T-helper 1 cell treated with Interleukin-12 subunit alpha and Interleukin-12 subunit beta and Interleukin-4 antibody, amounts not matched to agents 30 μg/mL and 1 μg/mL, for 36 hours (primary cell): ENCODE data around the gene PLEKHA7.

Source experiments
- H3K27ac Mint-ChIP-seq: one replicate; pipeline ENCODE4 v1.8.0; 2021; ENCODE audit warnings: mild to moderate bottlenecking, mixed read lengths
- H3K27me3 Mint-ChIP-seq: one replicate; pipeline ENCODE4 v1.8.0; 2021; ENCODE audit warnings: low read depth, mixed read lengths
- H3K36me3 Mint-ChIP-seq: one replicate; pipeline ENCODE4 v1.8.0; 2021; ENCODE audit warnings: low read depth, mixed read lengths
- H3K4me1 Mint-ChIP-seq: one replicate; pipeline ENCODE4 v1.8.0; 2021; ENCODE audit warnings: low read depth, mixed read lengths
- H3K4me3 Mint-ChIP-seq: one replicate; pipeline ENCODE4 v1.8.0; 2021; ENCODE audit warnings: mild to moderate bottlenecking, moderate library complexity, mixed read lengths
- H3K9me3 Mint-ChIP-seq: one replicate; pipeline ENCODE4 v1.8.0; 2021; ENCODE audit warnings: mixed read lengths

PLEKHA7 gene

GRCh38 chr11:16785520-16786128, 228.6 kb downstream of the PLEKHA7 start:
- Mint-ChIP-seq H3K27me3 (no peaks in the 10 kb centered on the region), H3K4me3 (no peak overlapping the region), H3K27ac (no peak overlapping the region), H3K36me3 (no peaks in the 10 kb centered on the region), H3K9me3 (no peaks in the 10 kb centered on the region), H3K4me1 (no peaks in the 10 kb centered on the region)

GRCh38 chr11:16784666-16785065, 229.5 kb downstream of the PLEKHA7 start:
- H3K4me3 Mint-ChIP-seq: no peak overlapping the region
- H3K36me3 Mint-ChIP-seq: no peaks in the 10 kb centered on the region
- no peaks in the 10 kb centered on the region for H3K27me3 Mint-ChIP-seq
- H3K9me3 Mint-ChIP-seq: no peaks in the 10 kb centered on the region
- H3K4me1 Mint-ChIP-seq: no peaks in the 10 kb centered on the region
- H3K27ac Mint-ChIP-seq: no peak overlapping the region

- H3K4me1 Mint-ChIP-seq: no peaks in the 10 kb centered on the region
These were observed 230.1 kb downstream of the PLEKHA7 start for GRCh38 chr11:16784097-16784496.

GRCh38 chr11:16783321-16783801, 230.9 kb downstream of the PLEKHA7 start:
- Mint-ChIP-seq H3K36me3 (no peaks in the 10 kb centered on the region), H3K27ac (no peak overlapping the region), H3K4me1 (no peaks in the 10 kb centered on the region), H3K27me3 (no peaks in the 10 kb centered on the region), H3K9me3 (no peaks in the 10 kb centered on the region), H3K4me3 (no peak overlapping the region)

More at GRCh38 chr11:16784097-16784496, 230.1 kb downstream of the PLEKHA7 start:
- Mint-ChIP-seq H3K27ac (no peak overlapping the region), H3K9me3 (no peaks in the 10 kb centered on the region), H3K4me3 (no peak overlapping the region), H3K27me3 (no peaks in the 10 kb centered on the region), H3K36me3 (no peaks in the 10 kb centered on the region)

- H3K4me1 Mint-ChIP-seq: no peaks in the 10 kb centered on the region
- H3K9me3 Mint-ChIP-seq: no peaks in the 10 kb centered on the region
- no peak overlapping the region for H3K27ac Mint-ChIP-seq
- H3K36me3 Mint-ChIP-seq: no peaks in the 10 kb centered on the region
- no peaks in the 10 kb centered on the region for H3K27me3 Mint-ChIP-seq
- no peak overlapping the region for H3K4me3 Mint-ChIP-seq
These were observed 232.0 kb downstream of the PLEKHA7 start for GRCh38 chr11:16781936-16782919.

DNA sequence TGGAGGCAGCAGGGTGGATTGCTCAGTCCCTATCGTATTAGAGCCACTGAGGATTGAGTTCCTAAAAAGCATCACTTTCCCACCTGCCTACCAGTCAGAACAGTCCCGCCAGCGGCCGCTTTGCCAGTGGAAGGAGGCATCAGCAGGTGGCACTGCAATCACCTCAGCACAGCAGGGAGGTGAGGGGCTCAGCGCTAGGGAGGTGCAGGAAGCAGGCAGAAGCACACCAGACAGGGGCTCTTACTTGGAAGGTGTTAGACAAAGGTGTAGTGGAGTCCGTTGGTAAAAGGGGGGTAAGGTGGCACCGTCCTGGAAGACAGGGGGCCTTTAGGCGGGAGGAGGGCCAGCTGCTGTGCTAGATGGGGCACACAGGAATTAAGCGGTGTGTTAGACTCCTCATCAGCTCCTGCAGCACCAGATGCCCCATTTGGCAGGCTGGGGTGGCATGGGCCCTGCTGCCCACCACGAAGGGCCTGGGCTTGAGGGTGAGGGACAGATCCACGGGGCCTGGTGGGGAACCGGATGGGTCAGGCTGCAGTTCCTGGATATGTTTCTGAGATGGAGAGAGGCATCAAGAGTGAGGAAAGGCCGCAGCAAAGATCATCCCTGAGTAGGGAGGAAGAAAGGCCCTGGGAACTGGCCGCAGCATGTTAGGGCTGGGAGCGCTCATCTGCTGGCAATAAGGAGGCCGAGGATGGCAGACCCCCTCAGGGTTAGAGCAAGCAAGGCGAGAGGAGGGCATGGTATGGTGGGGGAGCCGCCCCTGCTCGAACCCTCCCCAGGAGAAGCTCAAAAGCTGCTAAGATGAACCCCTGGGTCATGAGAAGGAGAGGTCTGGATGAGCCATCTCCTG, 233.3 kb downstream of the PLEKHA7 start:
- no peak overlapping the region for H3K27ac Mint-ChIP-seq
- no peak overlapping the region for H3K4me3 Mint-ChIP-seq
- no peaks in the 10 kb centered on the region for H3K4me1 Mint-ChIP-seq
- no peaks in the 10 kb centered on the region for H3K9me3 Mint-ChIP-seq
- no peaks in the 10 kb centered on the region for H3K36me3 Mint-ChIP-seq
- no peaks in the 10 kb centered on the region for H3K27me3 Mint-ChIP-seq

- no peak overlapping the region for H3K4me3 Mint-ChIP-seq
- H3K4me1 Mint-ChIP-seq: no peaks in the 10 kb centered on the region
- H3K27me3 Mint-ChIP-seq: no peaks in the 10 kb centered on the region
- H3K9me3 Mint-ChIP-seq: no peaks in the 10 kb centered on the region
- H3K36me3 Mint-ChIP-seq: no peaks in the 10 kb centered on the region
- no peak overlapping the region for H3K27ac Mint-ChIP-seq
These were observed 234.1 kb downstream of the PLEKHA7 start for GRCh38 chr11:16780146-16780545.

- no peaks in the 10 kb centered on the region for H3K9me3 Mint-ChIP-seq
- H3K4me1 Mint-ChIP-seq: no peaks in the 10 kb centered on the region
- no peaks in the 10 kb centered on the region for H3K36me3 Mint-ChIP-seq
- no peaks in the 10 kb centered on the region for H3K27me3 Mint-ChIP-seq
- no peak overlapping the region for H3K4me3 Mint-ChIP-seq
- H3K27ac Mint-ChIP-seq: no peak overlapping the region
These were observed 234.8 kb downstream of the PLEKHA7 start for GRCh38 chr11:16779436-16779835.

- Mint-ChIP-seq H3K36me3 (no peaks in the 10 kb centered on the region), H3K4me1 (no peaks in the 10 kb centered on the region), H3K9me3 (no peaks in the 10 kb centered on the region), H3K27me3 (no peaks in the 10 kb centered on the region), H3K4me3 (no peak overlapping the region), H3K27ac (no peak overlapping the region)
These were observed 235.3 kb downstream of the PLEKHA7 start for GRCh38 chr11:16778876-16779275.

GRCh38 chr11:16778286-16778685, 235.9 kb downstream of the PLEKHA7 start:
- Mint-ChIP-seq H3K4me1 (no peaks in the 10 kb centered on the region), H3K9me3 (no peaks in the 10 kb centered on the region), H3K27ac (no peak overlapping the region), H3K27me3 (no peaks in the 10 kb centered on the region), H3K36me3 (no peaks in the 10 kb centered on the region), H3K4me3 (no peak overlapping the region)

DNA sequence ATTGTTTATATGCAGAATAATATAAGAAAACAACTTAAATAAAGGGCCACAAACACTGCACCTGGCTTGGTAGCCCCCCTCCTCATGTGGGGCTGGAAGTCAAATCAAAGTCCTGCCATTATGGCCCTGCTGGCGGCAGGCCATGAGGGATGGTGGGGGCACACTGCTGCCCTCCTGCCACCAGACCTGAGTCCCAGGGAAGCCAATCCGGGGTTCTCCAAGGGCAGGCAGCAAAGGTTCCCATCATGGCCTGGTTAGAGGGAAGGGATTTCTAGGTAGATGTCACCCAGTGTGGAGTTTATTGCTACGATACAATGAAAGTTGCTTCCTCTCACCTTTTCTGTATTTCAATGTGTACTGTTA, 236.6 kb downstream of the PLEKHA7 start:
- Mint-ChIP-seq H3K4me3 (no peak overlapping the region), H3K36me3 (no peaks in the 10 kb centered on the region), H3K4me1 (no peaks in the 10 kb centered on the region), H3K27ac (no peak overlapping the region), H3K27me3 (no peaks in the 10 kb centered on the region), H3K9me3 (no peaks in the 10 kb centered on the region)

- Mint-ChIP-seq H3K36me3 (no peaks in the 10 kb centered on the region), H3K4me3 (no peak overlapping the region), H3K27me3 (no peaks in the 10 kb centered on the region), H3K4me1 (no peaks in the 10 kb centered on the region), H3K27ac (no peak overlapping the region), H3K9me3 (no peaks in the 10 kb centered on the region)
These were observed 237.3 kb downstream of the PLEKHA7 start for GRCh38 chr11:16776711-16777612.

DNA sequence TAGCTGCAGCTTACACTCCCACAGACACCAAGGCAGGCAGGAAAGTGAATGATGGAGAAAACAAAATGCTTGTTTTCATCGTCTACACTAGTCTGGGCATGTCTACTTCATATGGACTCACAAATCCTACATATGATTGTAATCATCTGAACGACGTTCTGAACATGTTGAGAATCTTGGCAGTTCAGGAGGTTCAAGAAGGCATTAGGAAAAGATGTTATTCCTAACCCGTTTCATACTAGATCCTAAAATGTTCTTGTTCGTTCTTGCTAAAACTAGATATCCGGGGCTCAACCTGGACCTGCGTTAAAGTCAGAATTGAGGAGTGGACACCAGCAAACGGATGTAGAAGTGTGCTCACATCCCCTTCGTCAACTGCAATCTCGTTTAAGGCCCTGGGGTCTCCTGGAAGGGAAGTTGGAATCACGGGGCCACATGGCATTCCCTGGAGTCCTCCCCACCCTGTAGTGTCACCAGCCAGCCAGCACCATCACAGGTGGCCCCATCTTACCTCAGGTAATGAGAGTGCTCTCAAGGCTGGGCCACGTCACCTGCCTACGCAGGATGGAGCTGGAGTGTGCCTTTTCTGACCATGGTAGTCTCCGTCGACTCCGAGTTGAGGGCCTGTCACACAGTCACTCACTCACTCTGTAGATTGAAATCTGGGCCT, 238.5 kb downstream of the PLEKHA7 start:
- no peak overlapping the region for H3K4me3 Mint-ChIP-seq
- no peaks in the 10 kb centered on the region for H3K4me1 Mint-ChIP-seq
- no peak overlapping the region for H3K27ac Mint-ChIP-seq
- no peaks in the 10 kb centered on the region for H3K27me3 Mint-ChIP-seq
- H3K9me3 Mint-ChIP-seq: no peaks in the 10 kb centered on the region
- no peaks in the 10 kb centered on the region for H3K36me3 Mint-ChIP-seq
